Airway epithelial cell (primary cell): ENCODE data around the gene WIPF2. TPM values are rescaled to one million over a fixed set of nuclear protein-coding genes. Genes with fewer than 3 reads are reported as not detected.

Experiments used
- total RNA-seq: library from RNA; depleted of rRNA; stranded (reverse); fragments of >200 nt; gene quantifications from 2 replicates; pipeline ENCODE4 v1.2.3, GENCODE V29; 2015

The WIPF2 gene
- total RNA-seq: 7.8 and 15.0 TPM in 2 replicates

DNA sequence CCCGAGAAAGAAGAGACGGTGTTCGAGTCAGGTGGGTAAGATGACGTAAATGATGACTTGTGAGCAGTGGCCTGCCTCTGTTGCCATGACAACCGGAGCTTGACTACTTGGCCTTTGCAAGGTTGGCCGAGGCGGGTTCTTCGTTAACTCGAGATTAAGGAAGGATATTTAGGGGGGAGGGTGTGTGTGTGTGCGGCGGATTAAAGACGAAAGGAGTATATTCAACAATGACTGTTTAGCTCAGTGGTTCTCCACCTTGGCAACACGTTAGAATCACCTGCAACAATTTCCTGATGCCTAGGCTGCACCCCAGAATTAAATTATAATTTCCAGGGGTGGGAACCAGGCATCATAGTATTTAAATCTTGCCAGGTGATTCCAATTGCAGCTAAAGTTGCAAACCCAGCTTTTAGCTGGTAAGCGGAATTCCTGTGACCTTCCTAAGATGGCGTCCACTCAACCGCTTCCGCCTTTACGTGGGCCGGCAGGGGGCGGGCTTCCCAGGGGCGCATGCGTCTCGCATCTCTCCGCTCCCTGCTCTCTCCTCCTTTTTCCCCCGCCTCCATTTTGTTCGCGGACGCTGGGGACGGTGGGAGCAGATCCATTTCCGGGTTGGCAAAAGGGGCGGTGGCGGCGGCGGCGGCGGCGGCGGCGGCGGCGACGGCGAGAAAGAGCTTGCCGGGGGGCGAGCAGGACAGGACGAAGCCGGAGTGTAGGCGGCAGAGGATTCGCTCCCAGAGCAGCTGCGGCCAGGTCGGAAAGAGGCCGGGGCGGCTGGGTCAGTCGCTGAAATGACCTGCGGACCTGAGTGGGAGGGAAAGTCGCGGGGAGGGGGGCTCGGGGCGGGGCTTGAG, at the start of gene WIPF2:
Gene WIPF2, plus strand, starts transcription at position 565 of the 854 bp plus-strand sequence. CDS start 37,156 bp downstream, outside the sequence.

GRCh38 chr17:40177275-40177874, 41.7 kb upstream of the WIPF2 start, which contains the start of gene RAPGEFL1:
Gene RAPGEFL1 (plus strand): TSS chr17:40177470. CDS start chr17:40177862, 392 bp downstream.

DNA sequence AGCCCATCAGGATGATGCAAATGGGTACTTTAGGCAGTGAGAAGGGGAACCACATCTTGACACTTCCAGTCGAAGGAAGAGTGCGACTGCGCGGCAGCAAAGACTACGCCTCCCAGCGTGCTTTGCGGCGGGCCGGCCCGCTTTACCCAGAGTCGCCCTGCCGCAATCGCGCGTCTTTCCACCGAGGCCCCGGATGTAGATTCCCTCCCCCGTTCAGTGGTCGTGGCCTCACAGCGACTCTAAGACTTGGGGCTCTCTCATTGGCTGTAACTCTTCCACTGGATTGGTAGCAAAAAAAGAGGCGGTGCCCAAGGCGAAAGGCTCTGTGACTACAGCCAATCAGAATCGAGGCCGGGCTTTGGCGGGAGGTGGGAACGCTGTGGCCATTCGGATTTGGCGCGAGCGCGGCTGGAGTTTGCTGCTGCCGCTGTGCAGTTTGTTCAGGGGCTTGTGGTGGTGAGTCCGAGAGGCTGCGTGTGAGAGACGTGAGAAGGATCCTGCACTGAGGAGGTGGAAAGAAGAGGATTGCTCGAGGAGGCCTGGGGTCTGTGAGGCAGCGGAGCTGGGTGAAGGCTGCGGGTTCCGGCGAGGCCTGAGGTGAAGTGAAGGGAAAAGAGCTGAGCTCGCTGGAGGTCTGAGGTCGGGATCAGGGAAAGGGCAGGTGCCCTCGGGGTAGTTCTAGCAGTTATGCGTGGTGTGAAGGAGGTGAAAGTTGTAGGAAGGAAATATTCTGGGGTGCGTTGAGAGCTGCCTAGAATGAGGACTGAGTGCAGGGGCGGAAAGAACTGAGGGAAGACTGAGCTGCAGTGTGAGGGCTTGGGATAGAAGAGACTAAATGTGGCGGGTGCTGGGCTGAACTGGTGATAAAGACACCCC, 68.6 kb downstream of the WIPF2 start, which contains the start of gene CDC6:
Gene CDC6, plus strand, starts transcription at position 386 of the 876 bp plus-strand sequence. CDS start 1,542 bp downstream, outside the sequence.

GRCh38 chr17:40309031-40309948, 90.2 kb downstream of the WIPF2 start, which contains the start of gene RARA:
Gene RARA (plus strand): TSS chr17:40309180. CDS start chr17:40331219, 22,039 bp downstream.

Other genes starting within 250 kb of the WIPF2 start
- gene PSMD3, start 238.5 kb upstream of the WIPF2 start, total RNA-seq: 119 and 167 TPM in 2 replicates
- gene CSF3, start 203.9 kb upstream of the WIPF2 start, total RNA-seq: 5.8 and 8.4 TPM in 2 replicates
- 72.9 and 79.9 TPM in 2 replicates for gene MED24, start 164.9 kb upstream of the WIPF2 start, total RNA-seq
- 5.2 and 6.7 TPM in 2 replicates for gene THRA, start 156.3 kb upstream of the WIPF2 start, total RNA-seq
- 1.8 and 4.1 TPM in 2 replicates for gene NR1D1, start 118.7 kb upstream of the WIPF2 start, total RNA-seq
- gene MSL1, start 97.3 kb upstream of the WIPF2 start, total RNA-seq: 35.8 and 47.3 TPM in 2 replicates
- 19.9 and 23.1 TPM in 2 replicates for gene CASC3, start 78.8 kb upstream of the WIPF2 start, total RNA-seq
- gene RAPGEFL1, start 41.8 kb upstream of the WIPF2 start, total RNA-seq: 58.6 and 63.5 TPM in 2 replicates
- gene CDC6, start 68.6 kb downstream of the WIPF2 start, total RNA-seq: 29.6 and 30.2 TPM in 2 replicates
- gene RARA, start 89.9 kb downstream of the WIPF2 start, total RNA-seq: 25.3 and 31.4 TPM in 2 replicates
- not detected in 2 replicates for gene GJD3, start 145.4 kb downstream of the WIPF2 start, total RNA-seq
- 89.1 and 102 TPM in 2 replicates for gene TOP2A, start 198.6 kb downstream of the WIPF2 start, total RNA-seq
- gene IGFBP4, start 224.1 kb downstream of the WIPF2 start, total RNA-seq: 33.6 and 35.5 TPM in 2 replicates